ENCODE results near the gene GRIN2A. TPM values are rescaled to one million over a fixed set of nuclear protein-coding genes. Genes with fewer than 3 reads are reported as not detected.

Gene GRIN2A
- total RNA-seq: 7.8 TPM

- intact Hi-C loops (cut with DNase I): loop anchor here (10.0 kb wide), 1 partner anchor 258 kb away; no protein-coding TSS in a partner anchor
- TF ChIP-seq, protein P1, sequence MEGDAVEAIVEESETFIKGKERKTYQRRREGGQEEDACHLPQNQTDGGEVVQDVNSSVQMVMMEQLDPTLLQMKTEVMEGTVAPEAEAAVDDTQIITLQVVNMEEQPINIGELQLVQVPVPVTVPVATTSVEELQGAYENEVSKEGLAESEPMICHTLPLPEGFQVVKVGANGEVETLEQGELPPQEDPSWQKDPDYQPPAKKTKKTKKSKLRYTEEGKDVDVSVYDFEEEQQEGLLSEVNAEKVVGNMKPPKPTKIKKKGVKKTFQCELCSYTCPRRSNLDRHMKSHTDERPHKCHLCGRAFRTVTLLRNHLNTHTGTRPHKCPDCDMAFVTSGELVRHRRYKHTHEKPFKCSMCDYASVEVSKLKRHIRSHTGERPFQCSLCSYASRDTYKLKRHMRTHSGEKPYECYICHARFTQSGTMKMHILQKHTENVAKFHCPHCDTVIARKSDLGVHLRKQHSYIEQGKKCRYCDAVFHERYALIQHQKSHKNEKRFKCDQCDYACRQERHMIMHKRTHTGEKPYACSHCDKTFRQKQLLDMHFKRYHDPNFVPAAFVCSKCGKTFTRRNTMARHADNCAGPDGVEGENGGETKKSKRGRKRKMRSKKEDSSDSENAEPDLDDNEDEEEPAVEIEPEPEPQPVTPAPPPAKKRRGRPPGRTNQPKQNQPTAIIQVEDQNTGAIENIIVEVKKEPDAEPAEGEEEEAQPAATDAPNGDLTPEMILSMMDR (IDR thresholded peaks at IDR 0.05): no peak
- Histone ChIP-seq H3K4me3 (peak within 1 kb of the TSS; percentile 38 to 59), H3K9me3 (no peaks in the 10 kb centered on the region), H3K27ac (no peak within 1 kb of the TSS), H3K4me1 (peaks cover 0 to 21% of the 10 kb centered on the region in 2 donors), H3K27me3 (no peaks in the 10 kb centered on the region), H3K36me3 (no peaks in the 10 kb centered on the region)
- DNase-seq (ENCODE audit: low spot score in 2 of 2): no peak
These were observed at the start of gene GRIN2A for GRCh38 chr16:10182222-10183053. Gene GRIN2A (minus strand): TSS chr16:10182428. CDS start chr16:10180411, 2,017 bp downstream.

GRCh38 chr16:10231563-10231962 lies 49.3 kb upstream of the GRIN2A start:
- no peak overlapping the region for H3K4me3 ChIP-seq
- H3K4me1 ChIP-seq: no peaks in the 10 kb centered on the region
- DNase-seq (ENCODE audit: low spot score in 2 of 2): no peak
- peaks cover 0 to 5% of the 10 kb centered on the region in 2 donors for H3K9me3 ChIP-seq
- no peak overlapping the region for H3K27ac ChIP-seq
- TF ChIP-seq, protein P1 (IDR thresholded peaks at IDR 0.05): no peak
- intact Hi-C loops (cut with DNase I): no loop called here
- H3K36me3 ChIP-seq: no peaks in the 10 kb centered on the region
- H3K27me3 ChIP-seq: no peaks in the 10 kb centered on the region

GRCh38 chr16:10228779-10229178 lies 46.6 kb upstream of the GRIN2A start:
- TF ChIP-seq, protein P1 (IDR thresholded peaks at IDR 0.05): no peak
- Histone ChIP-seq H3K4me1 (no peaks in the 10 kb centered on the region), H3K4me3 (no peak overlapping the region), H3K9me3 (peaks cover 0 to 5% of the 10 kb centered on the region in 2 donors), H3K27ac (no peak overlapping the region), H3K27me3 (no peaks in the 10 kb centered on the region), H3K36me3 (no peaks in the 10 kb centered on the region)
- intact Hi-C loops (cut with DNase I): no loop called here
- DNase-seq (ENCODE audit: low spot score in 2 of 2): no peak

DNA sequence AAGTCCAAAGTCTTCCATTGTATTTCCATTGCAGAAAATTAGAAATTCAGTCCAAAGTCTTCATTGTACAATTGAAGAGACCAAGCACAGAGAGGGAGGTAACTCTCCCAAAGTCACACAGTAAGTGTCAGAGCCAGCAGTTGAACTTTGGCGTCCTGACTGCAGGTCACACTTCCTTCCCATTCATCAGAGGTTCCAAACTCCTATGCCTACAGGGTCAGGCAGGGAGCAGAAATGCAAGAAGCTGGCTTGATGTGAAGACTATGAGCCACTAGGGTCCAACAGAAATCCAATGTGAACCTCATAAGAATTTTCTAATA lies 44.7 kb upstream of the GRIN2A start:
- H3K9me3 ChIP-seq: no peaks in the 10 kb centered on the region
- H3K4me3 ChIP-seq: no peak overlapping the region
- no peak for DNase-seq (ENCODE audit: low spot score in 2 of 2)
- intact Hi-C loops (cut with DNase I): no loop called here
- no peak overlapping the region for H3K27ac ChIP-seq
- H3K27me3 ChIP-seq: no peaks in the 10 kb centered on the region
- no peaks in the 10 kb centered on the region for H3K4me1 ChIP-seq
- TF ChIP-seq, protein P1 (IDR thresholded peaks at IDR 0.05): no peak
- no peaks in the 10 kb centered on the region for H3K36me3 ChIP-seq

DNA sequence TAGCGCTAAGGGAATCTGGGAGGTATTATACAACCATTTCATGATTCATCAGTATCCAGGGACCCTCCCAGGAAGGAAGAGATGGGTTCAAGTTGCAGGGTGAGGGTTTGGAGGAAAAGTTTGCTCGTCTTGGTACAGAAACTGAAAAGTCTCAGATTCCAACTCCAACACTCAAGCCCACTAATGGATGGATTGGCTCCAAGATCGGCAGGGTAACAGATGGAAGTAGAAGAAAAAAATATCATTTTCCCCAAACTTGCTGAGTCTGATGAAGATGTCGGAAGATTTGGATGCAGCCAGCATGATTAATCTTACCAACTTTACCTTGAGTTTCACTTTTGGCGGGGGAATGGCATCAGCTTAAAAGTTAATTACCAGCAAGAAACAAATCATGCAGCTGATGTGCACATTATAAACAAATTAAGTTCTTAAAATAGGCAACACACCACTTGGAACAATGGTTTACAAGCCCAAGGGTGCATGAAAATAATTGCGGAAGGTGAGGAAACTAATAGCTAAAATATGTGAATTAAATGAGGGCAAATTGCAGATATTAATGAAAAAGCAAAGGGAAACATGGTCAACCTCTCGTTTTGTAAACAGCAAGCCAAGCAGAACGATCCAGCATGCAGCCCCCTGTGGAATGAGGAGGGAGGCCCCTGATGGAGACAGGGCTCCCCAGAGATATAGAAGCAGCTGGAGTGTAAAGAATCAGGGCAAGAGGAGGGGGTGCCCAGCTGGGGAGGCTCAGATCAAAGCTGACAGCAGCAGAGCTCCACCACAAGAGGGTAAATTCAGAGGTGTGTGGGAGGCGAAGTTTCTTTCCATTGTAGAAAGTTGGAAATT lies 44.1 kb upstream of the GRIN2A start:
- TF ChIP-seq, protein P1 (IDR thresholded peaks at IDR 0.05): no peak

More for the DNA sequence above, 44.1 kb upstream of the GRIN2A start:
- intact Hi-C loops (cut with DNase I): no loop called here
- no peak for DNase-seq (ENCODE audit: low spot score in 2 of 2)
- no peak overlapping the region for H3K4me3 ChIP-seq
- H3K9me3 ChIP-seq: no peaks in the 10 kb centered on the region
- H3K27me3 ChIP-seq: no peaks in the 10 kb centered on the region
- H3K36me3 ChIP-seq: no peaks in the 10 kb centered on the region
- H3K4me1 ChIP-seq: no peaks in the 10 kb centered on the region
- H3K27ac ChIP-seq: no peak overlapping the region
